ENCODE measurements around the gene ZBTB5. TPM values are rescaled to one million over a fixed set of nuclear protein-coding genes. Genes with fewer than 3 reads are reported as not detected.

The ZBTB5 gene
- total and polyA plus RNA-seq, 2 of the 13 experiments (the other 11 are each of a cell fraction or from before 2014, with no cell fraction given), result 12.5 to 20.5 TPM

- Histone ChIP-seq H3K36me3 (replicated peaks in 1 of 2; ENCODE audit: control insufficient read depth in 1 of 2, insufficient read depth in 2 of 2, low read length in 2 of 2) (no peaks in the 10 kb centered on the region), H3K27me3 (ENCODE audit: control insufficient read depth in 1 of 2, insufficient read depth in 2 of 2, low read length in 2 of 2) (peaks cover 1 to 6% of the 10 kb centered on the region in 2 experiments; a peak in 2 of 5 replicates), H3K4me1 (ENCODE audit: insufficient read depth, low read length) (peaks cover 24% of the 10 kb centered on the region), H2AFZ (ENCODE audit: low read length) (no peak overlapping the region), H4K20me1 (ENCODE audit: insufficient read depth, low read length) (no peaks in the 10 kb centered on the region), H3K9ac (ENCODE audit: insufficient read depth, low read depth, low read length) (no peak overlapping the region), H3K4me3 (replicated peaks in 1 of 3; ENCODE audit: insufficient read depth in 1 of 3, low read depth in 2 of 3, low read length in 3 of 3) (no peak overlapping the region), H3K79me2 (ENCODE audit: insufficient read depth, low read length) (no peaks in the 10 kb centered on the region), H3K4me2 (ENCODE audit: low read depth, low read length) (no peak overlapping the region), H3K9me3 (ENCODE audit: low read length) (no peaks in the 10 kb centered on the region), H3K27ac (ENCODE audit: extremely low read length, insufficient read depth, low read length) (no peak overlapping the region)
- no peak for TF ChIP-seq MBD4 (IDR thresholded peaks at IDR 0.05; ENCODE audit: borderline replicate concordance, low read length)
- TF ChIP-seq STAG1 (CRISPR knock-in tag; IDR thresholded peaks at IDR 0.05), result peak; percentile 61
- TF ChIP-seq ZNF703 (CRISPR knock-in tag; IDR thresholded peaks at IDR 0.05; ENCODE audit: borderline replicate concordance), result no peak
- peak; percentile 37 for TF ChIP-seq XRCC5 (optimal IDR thresholded peaks at IDR 0.05; ENCODE audit: low read length)
- peak; percentile 10; the same call in 1 of the 2 replicates for TF ChIP-seq RAD21 (CRISPR knock-in tag; IDR thresholded peaks at IDR 0.05)
- TF ChIP-seq SMC3 (IDR thresholded peaks at IDR 0.05; ENCODE audit: low read length), result peak; percentile 54
- no peak for TF ChIP-seq FLYWCH1 (CRISPR knock-in tag; IDR thresholded peaks at IDR 0.05)
- TF ChIP-seq, protein P1, sequence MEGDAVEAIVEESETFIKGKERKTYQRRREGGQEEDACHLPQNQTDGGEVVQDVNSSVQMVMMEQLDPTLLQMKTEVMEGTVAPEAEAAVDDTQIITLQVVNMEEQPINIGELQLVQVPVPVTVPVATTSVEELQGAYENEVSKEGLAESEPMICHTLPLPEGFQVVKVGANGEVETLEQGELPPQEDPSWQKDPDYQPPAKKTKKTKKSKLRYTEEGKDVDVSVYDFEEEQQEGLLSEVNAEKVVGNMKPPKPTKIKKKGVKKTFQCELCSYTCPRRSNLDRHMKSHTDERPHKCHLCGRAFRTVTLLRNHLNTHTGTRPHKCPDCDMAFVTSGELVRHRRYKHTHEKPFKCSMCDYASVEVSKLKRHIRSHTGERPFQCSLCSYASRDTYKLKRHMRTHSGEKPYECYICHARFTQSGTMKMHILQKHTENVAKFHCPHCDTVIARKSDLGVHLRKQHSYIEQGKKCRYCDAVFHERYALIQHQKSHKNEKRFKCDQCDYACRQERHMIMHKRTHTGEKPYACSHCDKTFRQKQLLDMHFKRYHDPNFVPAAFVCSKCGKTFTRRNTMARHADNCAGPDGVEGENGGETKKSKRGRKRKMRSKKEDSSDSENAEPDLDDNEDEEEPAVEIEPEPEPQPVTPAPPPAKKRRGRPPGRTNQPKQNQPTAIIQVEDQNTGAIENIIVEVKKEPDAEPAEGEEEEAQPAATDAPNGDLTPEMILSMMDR (CRISPR knock-in tag; IDR thresholded peaks at IDR 0.05), result peak; percentile 65
- CTCF ChIA-PET (ENCODE audit: low intra/inter-chr PET ratio, low total read pairs), result interaction anchor here (1.9 kb wide), 1 partner anchor 593 kb away, joined by 4 read pairs; no protein-coding TSS in a partner anchor
- in situ Hi-C loops (cut with HindIII; ENCODE audit: extremely low pct_ligation_motif_present, low pct_unique_long_range_greater_than_20kb) (no loop called here), intact Hi-C loops (cut with micrococcal nuclease; ENCODE audit: unreplicated experiment) (loop anchor here (1.0 kb wide), 1 partner anchor 395 kb away; no protein-coding TSS in a partner anchor)
- WGBS (ENCODE audit: low lambda C conversion rate), result 5% methylated on average over 7 of the region's 7 CpGs
- DNase-seq (ENCODE audit: low spot score) (peak; percentile 30), FAIRE-seq (peak; percentile 70), ATAC-seq (peak; percentile 65)
- POLR2A ChIA-PET, result no interaction called here
- BruUV-seq (replicated peaks), result no TSS peak
Observed at GRCh38 chr9:37390759-37391158, 74.5 kb downstream of the ZBTB5 start.

Other genes starting within 250 kb of the ZBTB5 start
- gene GRHPR, start 42.8 kb downstream of the ZBTB5 start, total RNA-seq (2016; rRNA removed; fragmentation: Illumina TruSeq; extraction: Trizol), result 115 and 127 TPM in 2 replicates
- gene GRHPR, start 42.8 kb downstream of the ZBTB5 start, polyA plus RNA-seq (2011; rRNA removed), result 113 and 127 TPM in 2 replicates
- gene POLR1E, start 20.5 kb upstream of the ZBTB5 start, total RNA-seq (2016; rRNA removed; fragmentation: Illumina TruSeq; extraction: Trizol), result 37.8 and 49.1 TPM in 2 replicates
- gene POLR1E, start 20.5 kb upstream of the ZBTB5 start, polyA plus RNA-seq (2011; rRNA removed), result 18.9 and 23.0 TPM in 2 replicates
- gene FBXO10, start 110.9 kb upstream of the ZBTB5 start, total RNA-seq (2016; rRNA removed; fragmentation: Illumina TruSeq; extraction: Trizol), result 2.8 and 3.1 TPM in 2 replicates
- 5.1 and 6.4 TPM in 2 replicates for gene FBXO10, start 110.9 kb upstream of the ZBTB5 start, polyA plus RNA-seq (2011; rRNA removed)
- gene TOMM5, start 127.1 kb upstream of the ZBTB5 start, total RNA-seq (2016; rRNA removed; fragmentation: Illumina TruSeq; extraction: Trizol), result 315 and 450 TPM in 2 replicates
- gene TOMM5, start 127.1 kb upstream of the ZBTB5 start, polyA plus RNA-seq (2011; rRNA removed), result 118 and 147 TPM in 2 replicates
- gene FRMPD1, start 185.5 kb upstream of the ZBTB5 start, total RNA-seq (2016; rRNA removed; fragmentation: Illumina TruSeq; extraction: Trizol), result not detected in 2 replicates
- gene FRMPD1, start 185.5 kb upstream of the ZBTB5 start, polyA plus RNA-seq (2011; rRNA removed), result not detected in 2 replicates

Measured in HepG2 (cell line).